K562 (cell line): ENCODE data around the gene DNM1. TPM values are rescaled to one million over a fixed set of nuclear protein-coding genes. Genes with fewer than 3 reads are reported as not detected.

Source experiments
- BRF1 ChIP-seq: IDR thresholded peaks from 3 replicates; pipeline ENCODE4 v1.6.1; 2011; ENCODE audit warnings: borderline replicate concordance, mild to moderate bottlenecking; ENCODE audit not compliant: insufficient read length; ENCODE audit errors: extremely low read depth
- CBFB ChIP-seq: sonication (generic); formaldehyde crosslinking; IDR thresholded peaks from 2 replicates; pipeline ENCODE4 v1.4.0; 2020; ENCODE audit warnings: mild to moderate bottlenecking, missing genetic modification reagents
- CBX1 ChIP-seq: sonication (generic); IDR thresholded peaks from 2 replicates; pipeline ENCODE4 v1.6.1; 2016; ENCODE audit warnings: antibody characterized with exemption, low read depth, mild to moderate bottlenecking
- CUX1 ChIP-seq: fragments of 200-800 bp; sonication (Bioruptor generic); IDR thresholded peaks from 2 replicates; pipeline ENCODE4 v1.6.1; 2016; ENCODE audit warnings: missing genetic modification characterization, missing compliant biosample characterization
- E2F5 ChIP-seq: sonication (generic); formaldehyde crosslinking; IDR thresholded peaks from 2 replicates; pipeline ENCODE4 v1.8.0; 2022; ENCODE audit warnings: mild to moderate bottlenecking, missing genetic modification reagents
- FOXA1 ChIP-seq: fragments of 450-650 bp; IDR thresholded peaks from 2 replicates; pipeline ENCODE4 v1.6.1; 2016; ENCODE audit warnings: mild to moderate bottlenecking, borderline replicate concordance
- KLF10 ChIP-seq: fragments of 250-450 bp; sonication (Bioruptor Pico); IDR thresholded peaks from 2 replicates; pipeline ENCODE4 v1.6.1; 2021; ENCODE audit warnings: matching md5 sums
- MNT ChIP-seq, 2 experiments: fragments of 450-650 bp; conservative IDR thresholded peaks; 2 replicates each; pipeline ENCODE4 v1.6.1; 2017; ENCODE audit warnings: mild to moderate bottlenecking in 2 of 2, moderate library complexity in 2 of 2
- SAFB2 ChIP-seq: fragments of 200-400 bp; formaldehyde crosslinking; IDR thresholded peaks from 2 replicates; pipeline ENCODE4 v1.6.1; 2018; ENCODE audit warnings: borderline replicate concordance, low read length, low read depth, moderate library complexity; ENCODE audit not compliant: severe bottlenecking
- SETDB1 ChIP-seq: IDR thresholded peaks from one replicate; pipeline ENCODE4 v1.6.1; 2012; ENCODE audit warnings: low read length, control low read depth, inconsistent platforms
- TBL1XR1 ChIP-seq, 2 experiments: IDR thresholded peaks; 2 replicates each; pipeline ENCODE4 v1.6.1; 2012; ENCODE audit warnings: improper control_type of control experiment in 2 of 2, low read length in 2 of 2, mild to moderate bottlenecking in 1 of 2
- YY1 ChIP-seq, 3 experiments: IDR thresholded peaks; 2 replicates each; pipeline ENCODE4 v1.6.1; 2011; ENCODE audit warnings: low read length in 2 of 3, mild to moderate bottlenecking in 2 of 3, moderate library complexity in 2 of 3, borderline replicate concordance in 1 of 3, control low read depth in 1 of 3, low read depth in 1 of 3; ENCODE audit not compliant: insufficient read depth in 3 of 3, insufficient replicate concordance in 2 of 3, control insufficient read depth in 1 of 3, insufficient read length in 1 of 3; ENCODE audit errors: extremely low read depth in 1 of 3
- ZBTB26 ChIP-seq: fragments of 450-650 bp; formaldehyde crosslinking; IDR thresholded peaks from 2 replicates; pipeline ENCODE4 v1.4.0; 2022; ENCODE audit warnings: missing genetic modification characterization
- ZNF146 ChIP-seq: IDR thresholded peaks from one replicate; pipeline ENCODE4 v1.6.1; 2018; ENCODE audit warnings: missing compliant biosample characterization; ENCODE audit not compliant: unreplicated experiment
- polyA plus RNA-seq, 8 experiments: library from polyadenylated mRNA; depleted of rRNA in 4 of 8; stranded (reverse) in 5 of 8; unstranded in 3 of 8; fragments of >200 nt; fragmentation: Nextera tagmentation in 2 of 8; fragmentation: Illumina TruSeq in 1 of 8; extraction: Ambion mirVana in 2 of 8; extraction: Trizol in 1 of 8; gene quantifications; 2 replicates each; pipeline versions ENCODE4 v1.2.1 to v1.2.3, GENCODE V29; 2011 to 2014; ENCODE audit warnings: inconsistent platforms in 1 of 8, missing spikeins in 1 of 8
- total RNA-seq, 7 experiments: library from RNA; depleted of rRNA in 6 of 7; stranded (reverse); fragments of >200 nt in 6 of 7; fragmentation: Illumina TruSeq in 2 of 7; extraction: Trizol in 2 of 7; gene quantifications; 2 replicates each; pipeline versions ENCODE4 v1.2.1 to v1.2.3, GENCODE V29; 2011 to 2021; ENCODE audit warnings: low replicate concordance in 1 of 7

Gene DNM1
- total and polyA plus RNA-seq, 9 of the 15 experiments (the other 6 are each of a cell fraction or from before 2014, with no cell fraction given) = 0.39 to 23.1 (median 9.1) TPM

- TF ChIP-seq CBX1 = no peak
- no peak for TF ChIP-seq FOXA1
- TF ChIP-seq E2F5 (CRISPR knock-in tag) = no peak
- no peak for TF ChIP-seq KLF10 (CRISPR knock-in tag)
- peak in 1 of 2 experiments; percentile 58; a peak in 2 of 4 replicates for TF ChIP-seq TBL1XR1 (IDR thresholded peaks at IDR 0.05; ENCODE audit: low read length in 2 of 2)
- no peak; the same call in 1 of the 2 replicates for TF ChIP-seq ZBTB26
- TF ChIP-seq YY1 (IDR thresholded peaks at IDR 0.05; ENCODE audit: borderline replicate concordance in 1 of 3, control insufficient read depth in 1 of 3, extremely low read depth in 1 of 3, insufficient read depth in 3 of 3, insufficient read length in 1 of 3, insufficient replicate concordance in 2 of 3, low read depth in 1 of 3, low read length in 2 of 3) = peak in 2 of 3 experiments; percentile 85 to 89
- TF ChIP-seq CBFB (CRISPR knock-in tag) = no peak
- TF ChIP-seq SAFB2 = no peak
- TF ChIP-seq BRF1 = no peak
- TF ChIP-seq CUX1 (CRISPR knock-in tag) = no peak
- no peak for TF ChIP-seq ZNF146 (CRISPR knock-in tag)
- TF ChIP-seq SETDB1 = no peak
- no peak for TF ChIP-seq MNT (conservative IDR thresholded peaks at IDR 0.05)
Measured at GRCh38 chr9:128159784-128160602, 43.2 kb upstream of the DNM1 start, which contains the start of gene BBLN (continued).
